HG02610 (cell line): ENCODE measurements around the gene FGF8.

ENCODE experiments used
- ATAC-seq: cut with Tn5 transposase; IDR thresholded peaks from one replicate; pipeline ENCODE4 v1.9.1; 2021; ENCODE audit warnings: mild to moderate bottlenecking, moderate library complexity; ENCODE audit not compliant: unreplicated experiment

Gene FGF8

GRCh38 chr10:101770331-101771215 lies 5.3 kb downstream of the FGF8 start:
- no peak for ATAC-seq

- ATAC-seq: no peak
Measured at GRCh38 chr10:101769541-101770180, 6.3 kb downstream of the FGF8 start.

GRCh38 chr10:101768791-101769170 lies 7.1 kb downstream of the FGF8 start:
- no peak for ATAC-seq

- no peak for ATAC-seq
Measured at GRCh38 chr10:101767966-101768790, 7.7 kb downstream of the FGF8 start.

- ATAC-seq: no peak
Measured at GRCh38 chr10:101767600-101767945, 8.3 kb downstream of the FGF8 start.

GRCh38 chr10:101766753-101767599 lies 8.9 kb downstream of the FGF8 start:
- ATAC-seq: no peak

GRCh38 chr10:101766306-101766705 lies 9.6 kb downstream of the FGF8 start:
- no peak for ATAC-seq

- no peak for ATAC-seq
Measured at GRCh38 chr10:101763141-101763846, 12.6 kb downstream of the FGF8 start.

GRCh38 chr10:101762736-101763135 lies 13.2 kb downstream of the FGF8 start:
- ATAC-seq: no peak

GRCh38 chr10:101761226-101761625 lies 14.7 kb downstream of the FGF8 start:
- ATAC-seq: no peak

GRCh38 chr10:101760510-101760909 lies 15.4 kb downstream of the FGF8 start:
- no peak for ATAC-seq

- no peak for ATAC-seq
Measured at GRCh38 chr10:101759309-101760247, 16.3 kb downstream of the FGF8 start.

GRCh38 chr10:101758858-101759257 lies 17.1 kb downstream of the FGF8 start:
- ATAC-seq: no peak

GRCh38 chr10:101752241-101752640 lies 23.7 kb downstream of the FGF8 start:
- no peak for ATAC-seq

- ATAC-seq: no peak
Measured at GRCh38 chr10:101749047-101750016, 26.6 kb downstream of the FGF8 start.

- ATAC-seq: no peak
Measured at GRCh38 chr10:101748496-101748895, 27.4 kb downstream of the FGF8 start.

- ATAC-seq: no peak
Measured at GRCh38 chr10:101745074-101745696, 30.7 kb downstream of the FGF8 start.
